GM12878 (cell line): ENCODE measurements around the gene CAMKMT. TPM values are rescaled to one million over a fixed set of nuclear protein-coding genes. Genes with fewer than 3 reads are reported as not detected.

Experiments used
- ATAC-seq: fragments of 200-7000 bp; cut with Tn5 transposase; 3 replicates; pipeline ENCODE4 v1.9.1; 2020; ENCODE audit warnings: mild to moderate bottlenecking, moderate library complexity
- BruUV-seq: library from RNA; stranded (reverse); fragments of 400-500 nt; replicated peaks from 2 replicates; lab custom pipeline; 2021; lab: Mats Ljungman, UMichigan
- CTCF ChIA-PET: fragments of 300-600 bp; sonication (Branson Sonifier 250); formaldehyde crosslinking; extraction: SDS; loops from one replicate; lab custom pipeline; 2021; ENCODE audit warnings: inconsistent platforms; lab: Yijun Ruan, JAX
- POLR2A ChIA-PET: fragments of 350-600 bp; formaldehyde crosslinking; extraction: SDS; loops from one replicate; lab custom pipeline; 2021; ENCODE audit warnings: inconsistent platforms; lab: Charles Lee
- RAD21 ChIA-PET: fragments of 300-600 bp; sonication (Branson Sonifier 250); formaldehyde crosslinking; loops from one replicate; lab custom pipeline; 2023; ENCODE audit warnings: antibody characterized with exemption; ENCODE audit not compliant: unreplicated experiment; lab: Charles Lee
- SMC1A ChIA-PET: fragments of 300-600 bp; sonication (Branson Sonifier 250); formaldehyde crosslinking; loops from one replicate; lab custom pipeline; 2023; ENCODE audit not compliant: unreplicated experiment, uncharacterized antibody; lab: Charles Lee
- DNase-seq: peaks from one replicate; pipeline ENCODE4 v3.0.0-alpha.2; 2011; ENCODE audit warnings: low read depth, low spot score
- FAIRE-seq: peaks from 3 replicates; lab custom pipeline; 2011; peaks lifted over from hg19 to GRCh38; lab: Jason Lieb, UNC
- H2AFZ ChIP-seq: 2 replicates; pipeline ENCODE4 v1.6.0; 2011; ENCODE audit warnings: low read depth, low read length, control low read depth; ENCODE audit not compliant: control insufficient read depth
- H3K27ac ChIP-seq: 2 replicates; pipeline ENCODE4 v1.5.1; 2011; ENCODE audit warnings: control low read depth; ENCODE audit not compliant: control insufficient read depth, insufficient read depth
- H3K27me3 ChIP-seq, 2 experiments: replicated peaks in 1 of 2; 2 replicates each; pipeline versions ENCODE4 v1.6.0 to v1.6.1; 2011; ENCODE audit warnings: low read length in 1 of 2; ENCODE audit not compliant: control insufficient read depth in 2 of 2, insufficient read depth in 2 of 2
- H3K36me3 ChIP-seq, 2 experiments: 2 replicates each; pipeline ENCODE4 v1.5.1; 2011; ENCODE audit warnings: low read length in 1 of 2; ENCODE audit not compliant: control insufficient read depth in 2 of 2, insufficient read depth in 2 of 2
- H3K4me1 ChIP-seq: 2 replicates; pipeline ENCODE4 v1.6.1; 2011; ENCODE audit warnings: mild to moderate bottlenecking, low read length, moderate library complexity, mixed read lengths; ENCODE audit not compliant: control insufficient read depth, insufficient read depth
- H3K4me2 ChIP-seq: 2 replicates; pipeline ENCODE4 v1.6.0; 2011; ENCODE audit warnings: control low read depth; ENCODE audit not compliant: control insufficient read depth, insufficient read depth
- H3K4me3 ChIP-seq: fragments of 200-600 bp; sonication (generic); 2 replicates; pipeline ENCODE4 v1.5.1; 2016
- H3K79me2 ChIP-seq: 2 replicates; pipeline ENCODE4 v1.6.0; 2011; ENCODE audit warnings: low read length; ENCODE audit not compliant: control insufficient read depth, insufficient read depth
- H3K9ac ChIP-seq: 2 replicates; pipeline ENCODE4 v1.8.0; 2011; ENCODE audit warnings: low read length, control low read depth, mixed read lengths; ENCODE audit not compliant: control insufficient read depth, insufficient read depth
- H3K9me3 ChIP-seq: replicated peaks from 3 replicates; pipeline ENCODE4 v1.5.1; 2011; ENCODE audit warnings: mild to moderate bottlenecking, low read length; ENCODE audit not compliant: control insufficient read depth, insufficient read depth
- H4K20me1 ChIP-seq: 2 replicates; pipeline ENCODE4 v1.6.0; 2011; ENCODE audit not compliant: control insufficient read depth, insufficient read depth
- FOXM1 ChIP-seq: IDR thresholded peaks from 2 replicates; pipeline ENCODE4 v1.6.1; 2012; ENCODE audit warnings: low read depth, mild to moderate bottlenecking, inconsistent platforms, low read length, moderate library complexity
- HCFC1 ChIP-seq: fragments of 150-350 bp; IDR thresholded peaks from 2 replicates; pipeline ENCODE4 v1.6.1; 2014; ENCODE audit warnings: low read length
- HDAC2 ChIP-seq: fragments of 200-600 bp; sonication (generic); IDR thresholded peaks from 2 replicates; pipeline ENCODE4 v1.6.1; 2017
- MXI1 ChIP-seq: fragments of 150-350 bp; IDR thresholded peaks from 2 replicates; pipeline ENCODE4 v1.6.1; 2011; ENCODE audit warnings: low read depth, mild to moderate bottlenecking, inconsistent platforms, low read length, improper control_type of control experiment
- NR2F1 ChIP-seq: fragments of 450-650 bp; conservative IDR thresholded peaks from 2 replicates; pipeline ENCODE4 v1.6.1; 2017; ENCODE audit warnings: mild to moderate bottlenecking
- PML ChIP-seq: IDR thresholded peaks from 2 replicates; pipeline ENCODE4 v1.6.1; 2012; ENCODE audit warnings: low read length, inconsistent platforms
- RCOR1 ChIP-seq: conservative IDR thresholded peaks from 2 replicates; pipeline ENCODE4 v1.6.1; 2012; ENCODE audit warnings: low read depth, low read length, improper control_type of control experiment
- STAT1 ChIP-seq: fragments of 450-650 bp; conservative IDR thresholded peaks from 2 replicates; pipeline ENCODE4 v1.6.1; 2014; ENCODE audit warnings: antibody characterized with exemption, mild to moderate bottlenecking
- TCF3 ChIP-seq: IDR thresholded peaks from 2 replicates; pipeline ENCODE4 v1.6.1; 2012; ENCODE audit warnings: low read depth, mild to moderate bottlenecking, low read length, borderline replicate concordance; ENCODE audit not compliant: insufficient read depth
- YY1 ChIP-seq: IDR thresholded peaks from 2 replicates; pipeline ENCODE4 v1.6.1; 2011; ENCODE audit warnings: low read depth, mild to moderate bottlenecking, low read length
- ZBED1 ChIP-seq: IDR thresholded peaks from 2 replicates; pipeline ENCODE4 v1.6.1; 2016; ENCODE audit warnings: borderline replicate concordance
- ZBTB11 ChIP-seq: fragments of 450-650 bp; formaldehyde crosslinking; IDR thresholded peaks from 2 replicates; pipeline ENCODE4 v1.5.0; 2022; ENCODE audit warnings: mild to moderate bottlenecking, missing genetic modification characterization
- WGBS: methylation state at CpG from one replicate; pipeline ENCODE4 v1.1.6; 2016; ENCODE audit warnings: low lambda C conversion rate; ENCODE audit not compliant: insufficient replicate concordance, insufficient coverage; ENCODE audit errors: missing lambda C conversion rate; 5-methylcytosine and 5-hydroxymethylcytosine counted together
- in situ Hi-C: fragments of 300-500 bp; cut with MboI; formaldehyde crosslinking; loops from 9 replicates; pipeline ENCODE4 v1.14.3; 2018; ENCODE audit warnings: mixed read lengths
- intact Hi-C: fragments of 100-400 bp; cut with micrococcal nuclease; formaldehyde crosslinking; loops from one replicate; pipeline ENCODE4 v1.14.2; 2022; ENCODE audit not compliant: unreplicated experiment
- polyA plus RNA-seq, 11 experiments: library from polyadenylated mRNA; depleted of rRNA in 4 of 11; unstranded in 6 of 11; stranded (reverse) in 5 of 11; fragments of >200 nt; fragmentation: Nextera tagmentation in 4 of 11; fragmentation: Illumina TruSeq in 1 of 11; extraction: Ambion mirVana in 4 of 11; extraction: Trizol in 1 of 11; gene quantifications; 1 replicate in 1 of 11; 2 replicates in 10 of 11; pipeline versions ENCODE4 v1.2.1 to v1.2.3, GENCODE V29; 2011 to 2016; ENCODE audit warnings: inconsistent platforms in 2 of 11, missing spikeins in 2 of 11, low read depth in 1 of 11
- total RNA-seq, 4 experiments: library from RNA; depleted of rRNA in 3 of 4; stranded (reverse); fragments of >200 nt in 3 of 4; fragmentation: Illumina TruSeq in 1 of 4; extraction: Trizol in 1 of 4; gene quantifications; 2 replicates each; pipeline versions ENCODE4 v1.2.1 to v1.2.3, GENCODE V29; 2013 to 2021
- TF ChIP-seq, protein P1 (sequence below): fragments of 450-650 bp; IDR thresholded peaks from 2 replicates; pipeline ENCODE4 v1.6.1; 2017; ENCODE audit warnings: antibody characterized with exemption, mild to moderate bottlenecking, moderate library complexity
- TF ChIP-seq, protein P2 (sequence below): IDR thresholded peaks from 2 replicates; pipeline ENCODE4 v1.6.1; 2011; ENCODE audit warnings: borderline replicate concordance, low read depth, mild to moderate bottlenecking, moderate library complexity, mixed read lengths, low read length; ENCODE audit not compliant: insufficient read depth; ENCODE audit errors: extremely low read length

Gene CAMKMT
- total and polyA plus RNA-seq, 10 of the 15 experiments (the other 5 are each of a cell fraction or from before 2014, with no cell fraction given): 2.7 to 16.0 (median 11.8) TPM

DNA sequence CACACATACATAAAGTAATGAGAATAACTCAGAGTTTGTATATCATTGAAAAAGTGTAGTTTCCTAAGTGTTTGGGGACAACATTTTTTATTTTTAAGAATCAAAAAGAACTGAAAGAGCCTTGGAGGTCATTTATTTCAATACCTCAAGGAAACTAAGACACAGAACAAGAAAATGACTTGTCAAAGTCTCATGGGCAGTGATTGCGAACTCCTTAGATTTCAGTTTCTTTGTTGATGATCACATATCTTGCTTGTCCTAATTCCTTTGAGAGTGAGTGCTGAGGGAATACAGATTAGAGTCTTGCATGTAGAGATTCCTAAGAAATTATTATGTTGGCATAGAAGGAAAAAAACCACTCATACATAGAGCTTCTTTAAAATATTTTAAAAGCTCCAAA is 243.8 kb downstream of the CAMKMT start:
- DNase-seq (no peak), FAIRE-seq (no peak), ATAC-seq (peak; percentile 66)
- intact Hi-C loops (no loop called here), in situ Hi-C loops (no loop called here)
- RAD21 ChIA-PET: interaction anchor here (1.0 to 3.5 kb wide), 6 partner anchors 8 to 174 kb away, joined by 5 to 26 read pairs (median 7); no protein-coding TSS in a partner anchor
- no TSS peak for BruUV-seq
- Histone ChIP-seq H3K4me2 (no peak overlapping the region), H4K20me1 (no peaks in the 10 kb centered on the region), H3K27ac (no peak overlapping the region), H3K9me3 (no peaks in the 10 kb centered on the region), H3K79me2 (no peaks in the 10 kb centered on the region), H3K27me3 (no peaks in the 10 kb centered on the region), H2AFZ (no peak overlapping the region), H3K36me3 (no peaks in the 10 kb centered on the region), H3K4me3 (no peak overlapping the region), H3K4me1 (no peaks in the 10 kb centered on the region), H3K9ac (no peak overlapping the region)
- CTCF ChIA-PET: interaction anchor here (0.6 to 1.9 kb wide), 4 partner anchors 11 to 260 kb away, joined by 3 to 5 read pairs (median 4); no protein-coding TSS in a partner anchor
- 0% methylated on average over 1 of the region's 1 CpG for WGBS
- TF ChIP-seq, protein P1, sequence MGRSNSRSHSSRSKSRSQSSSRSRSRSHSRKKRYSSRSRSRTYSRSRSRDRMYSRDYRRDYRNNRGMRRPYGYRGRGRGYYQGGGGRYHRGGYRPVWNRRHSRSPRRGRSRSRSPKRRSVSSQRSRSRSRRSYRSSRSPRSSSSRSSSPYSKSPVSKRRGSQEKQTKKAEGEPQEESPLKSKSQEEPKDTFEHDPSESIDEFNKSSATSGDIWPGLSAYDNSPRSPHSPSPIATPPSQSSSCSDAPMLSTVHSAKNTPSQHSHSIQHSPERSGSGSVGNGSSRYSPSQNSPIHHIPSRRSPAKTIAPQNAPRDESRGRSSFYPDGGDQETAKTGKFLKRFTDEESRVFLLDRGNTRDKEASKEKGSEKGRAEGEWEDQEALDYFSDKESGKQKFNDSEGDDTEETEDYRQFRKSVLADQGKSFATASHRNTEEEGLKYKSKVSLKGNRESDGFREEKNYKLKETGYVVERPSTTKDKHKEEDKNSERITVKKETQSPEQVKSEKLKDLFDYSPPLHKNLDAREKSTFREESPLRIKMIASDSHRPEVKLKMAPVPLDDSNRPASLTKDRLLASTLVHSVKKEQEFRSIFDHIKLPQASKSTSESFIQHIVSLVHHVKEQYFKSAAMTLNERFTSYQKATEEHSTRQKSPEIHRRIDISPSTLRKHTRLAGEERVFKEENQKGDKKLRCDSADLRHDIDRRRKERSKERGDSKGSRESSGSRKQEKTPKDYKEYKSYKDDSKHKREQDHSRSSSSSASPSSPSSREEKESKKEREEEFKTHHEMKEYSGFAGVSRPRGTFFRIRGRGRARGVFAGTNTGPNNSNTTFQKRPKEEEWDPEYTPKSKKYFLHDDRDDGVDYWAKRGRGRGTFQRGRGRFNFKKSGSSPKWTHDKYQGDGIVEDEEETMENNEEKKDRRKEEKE: no peak
- no peak for TF ChIP-seq YY1
- no peak for TF ChIP-seq ZBED1
- no peak for TF ChIP-seq HCFC1
- TF ChIP-seq ZBTB11 (CRISPR knock-in tag): no peak
- TF ChIP-seq TCF3: no peak
- no peak for TF ChIP-seq HDAC2
- TF ChIP-seq FOXM1: no peak
- no peak for TF ChIP-seq RCOR1
- TF ChIP-seq, protein P2, sequence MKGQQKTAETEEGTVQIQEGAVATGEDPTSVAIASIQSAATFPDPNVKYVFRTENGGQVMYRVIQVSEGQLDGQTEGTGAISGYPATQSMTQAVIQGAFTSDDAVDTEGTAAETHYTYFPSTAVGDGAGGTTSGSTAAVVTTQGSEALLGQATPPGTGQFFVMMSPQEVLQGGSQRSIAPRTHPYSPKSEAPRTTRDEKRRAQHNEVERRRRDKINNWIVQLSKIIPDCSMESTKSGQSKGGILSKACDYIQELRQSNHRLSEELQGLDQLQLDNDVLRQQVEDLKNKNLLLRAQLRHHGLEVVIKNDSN: no peak
- no peak for TF ChIP-seq NR2F1
- TF ChIP-seq MXI1: no peak
- no peak for TF ChIP-seq STAT1
- TF ChIP-seq PML: no peak
- SMC1A ChIA-PET: interaction anchor here (1.0 to 12.1 kb wide), 8 partner anchors 9 to 113 kb away, joined by 3 to 138 read pairs (median 6); no protein-coding TSS in a partner anchor
- POLR2A ChIA-PET: interaction anchor here (0.6 to 1.5 kb wide), 3 partner anchors 9 to 164 kb away, joined by 3 to 4 read pairs (median 3); no protein-coding TSS in a partner anchor
